Activated T-helper 1 cell treated with anti-CD3 and anti-CD28 coated beads, Interleukin-2, amount 50 U/mL, for 16 hours (primary cell): ENCODE data around the gene CDC42EP3.

Source experiments
- DNase-seq, 2 donors: peaks; one replicate each; pipeline ENCODE4 v3.0.0-alpha.2; 2020; ENCODE audit warnings: low read depth in 1 of 2, low spot score in 1 of 2

CDC42EP3 gene

DNA sequence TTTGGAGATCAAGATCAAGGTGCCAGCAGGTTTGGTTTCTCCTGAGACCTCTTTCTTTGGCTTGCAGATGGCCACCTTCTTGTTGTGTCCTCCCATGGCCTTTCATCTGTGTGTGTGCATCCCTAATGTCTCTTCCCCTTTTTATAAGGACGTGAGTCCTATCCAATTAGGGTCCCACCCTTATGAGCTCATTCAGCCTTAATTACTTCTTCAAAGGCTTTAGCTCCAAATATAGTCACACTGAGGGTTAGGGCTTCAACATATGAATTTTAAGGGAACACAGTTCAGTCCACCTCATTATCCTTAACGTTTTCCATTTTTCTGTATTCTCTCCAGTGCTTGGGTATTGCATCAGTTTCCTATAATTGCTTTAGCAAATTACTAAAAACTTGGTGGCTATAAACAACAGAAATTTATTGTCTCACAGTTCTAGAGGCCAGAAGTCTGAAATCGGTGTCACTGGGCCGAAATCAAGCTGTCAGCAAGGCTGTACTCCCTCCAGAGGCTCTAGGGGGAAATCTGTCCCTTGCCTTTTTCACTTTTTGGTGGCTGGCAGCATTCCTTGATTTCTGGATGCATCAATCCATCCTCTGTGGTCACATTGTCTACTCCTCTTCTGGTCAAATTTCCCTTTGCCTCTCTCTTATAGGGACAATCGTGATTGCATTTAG is 34.1 kb downstream of the CDC42EP3 start:
- DNase-seq: no peak

DNA sequence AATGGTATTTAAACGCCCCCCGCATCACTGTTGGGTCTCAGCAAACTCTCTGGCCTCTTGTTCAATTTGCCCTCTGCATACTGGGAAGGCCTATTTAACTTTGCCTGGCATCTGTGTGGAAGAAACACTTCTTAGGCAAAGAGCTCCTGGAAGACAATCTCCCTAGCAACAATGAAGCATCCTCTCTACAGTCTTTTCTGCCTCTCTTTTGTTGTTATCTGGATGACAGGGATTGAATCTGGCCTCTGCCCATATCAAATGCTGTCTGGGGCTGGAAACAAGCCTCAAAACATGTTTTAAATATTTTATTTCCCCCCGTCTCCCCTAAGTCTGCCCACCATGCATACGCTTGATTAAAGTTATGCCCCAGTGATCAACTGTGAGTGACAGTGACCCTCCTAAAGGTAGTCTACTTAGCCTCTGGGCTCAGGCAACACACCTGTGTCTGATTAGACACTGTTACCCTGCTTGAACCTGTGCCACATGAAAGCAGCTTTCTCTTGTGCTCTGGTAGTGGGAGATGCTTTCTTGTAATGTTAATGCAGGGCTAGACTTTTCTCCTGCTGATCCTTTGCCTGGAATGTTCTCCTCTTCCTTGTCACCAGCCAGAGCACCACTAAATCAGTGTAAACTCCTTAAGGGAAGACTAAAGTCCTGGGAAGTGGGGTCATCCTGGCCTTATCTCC is 34.9 kb downstream of the CDC42EP3 start:
- no peak for DNase-seq

DNA sequence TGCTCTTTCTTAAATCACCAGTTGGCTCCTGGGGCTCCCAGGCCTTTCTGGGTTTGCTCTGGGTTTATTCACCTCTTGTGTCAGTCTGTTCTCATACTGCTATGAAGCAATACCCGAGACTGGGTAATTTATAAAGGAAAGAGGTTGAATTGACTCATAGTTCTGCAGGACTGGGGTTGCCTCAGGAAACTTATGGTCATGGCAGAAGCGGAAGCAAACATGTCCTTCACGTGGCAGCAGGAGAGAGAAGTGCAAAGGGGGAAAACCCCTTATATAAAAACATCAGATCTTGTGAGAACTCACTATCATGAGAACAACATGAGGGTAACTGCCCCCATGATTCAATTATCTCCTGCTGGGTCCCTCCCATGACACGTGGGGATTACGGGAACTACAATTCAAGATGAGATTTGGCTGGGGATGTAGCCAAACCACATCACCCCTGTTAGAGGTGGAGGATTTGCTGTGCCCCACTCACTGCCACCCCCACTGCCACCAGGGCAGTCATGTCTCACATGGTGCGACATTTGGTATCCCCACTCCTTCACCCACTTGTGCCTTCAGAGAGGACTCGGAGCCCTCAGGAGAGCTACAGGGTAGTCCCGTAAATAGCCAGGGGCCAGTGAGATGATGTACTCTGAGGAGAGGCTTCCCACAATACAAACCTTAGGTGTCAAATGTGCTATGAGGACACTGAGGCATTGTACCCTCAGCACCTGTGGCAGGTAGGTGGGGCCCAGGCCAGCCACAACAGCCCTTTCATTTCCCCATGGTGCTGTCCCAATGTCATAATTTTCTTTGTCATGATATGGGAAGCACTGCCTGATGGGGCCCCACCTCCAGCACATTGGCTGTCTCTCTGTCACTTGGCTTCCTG is 35.7 kb downstream of the CDC42EP3 start:
- peak in 1 of 2 donors; percentile 61 for DNase-seq

DNA sequence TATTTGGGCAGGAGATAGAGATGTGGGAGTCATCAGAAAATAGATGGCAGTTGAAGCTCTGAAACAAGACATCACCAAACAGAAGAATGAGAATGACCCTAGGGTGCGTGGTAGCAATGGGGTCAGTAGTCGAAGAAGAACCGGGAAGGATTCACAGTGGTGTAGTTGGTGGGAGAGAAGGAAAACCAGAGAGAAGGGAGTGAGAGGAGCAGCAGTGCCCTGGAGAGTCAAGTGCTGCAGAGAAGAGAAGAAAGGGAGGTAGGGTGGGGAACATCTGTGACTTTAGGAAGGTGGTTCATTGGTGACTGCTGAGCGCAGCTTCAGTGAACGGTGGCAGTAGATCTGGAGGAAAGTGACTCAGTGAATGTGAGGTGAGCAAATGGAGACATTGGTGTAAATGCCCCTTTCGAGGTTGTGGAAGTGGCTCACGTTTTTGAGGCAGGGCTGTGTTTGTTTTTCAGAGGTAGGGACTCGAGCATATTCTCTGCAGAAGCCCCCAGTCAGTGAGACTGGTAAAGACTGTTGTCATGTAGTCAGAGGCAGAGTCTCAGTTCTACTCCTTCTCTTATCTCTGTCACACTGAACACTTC is 36.4 kb downstream of the CDC42EP3 start:
- no peak for DNase-seq

DNA sequence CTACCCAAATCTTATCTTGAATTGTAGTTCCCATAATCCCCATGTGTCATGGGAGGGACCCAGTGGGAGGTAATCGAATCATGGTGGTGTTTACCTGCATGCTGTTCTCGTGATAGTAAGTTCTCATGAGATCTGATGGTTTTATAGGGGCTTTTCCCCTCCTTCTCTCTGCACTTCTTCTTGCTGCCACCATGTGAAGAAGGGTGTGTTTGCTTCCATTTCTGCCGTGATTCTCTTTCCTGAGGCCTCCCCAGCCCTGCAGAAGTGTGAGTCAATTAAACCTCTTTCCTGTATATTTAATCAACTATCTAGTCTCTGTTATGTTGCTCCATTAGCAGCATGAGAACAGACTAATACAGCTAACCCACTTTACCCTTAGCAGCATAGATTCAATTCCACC is 37.6 kb downstream of the CDC42EP3 start:
- DNase-seq: no peak

DNA sequence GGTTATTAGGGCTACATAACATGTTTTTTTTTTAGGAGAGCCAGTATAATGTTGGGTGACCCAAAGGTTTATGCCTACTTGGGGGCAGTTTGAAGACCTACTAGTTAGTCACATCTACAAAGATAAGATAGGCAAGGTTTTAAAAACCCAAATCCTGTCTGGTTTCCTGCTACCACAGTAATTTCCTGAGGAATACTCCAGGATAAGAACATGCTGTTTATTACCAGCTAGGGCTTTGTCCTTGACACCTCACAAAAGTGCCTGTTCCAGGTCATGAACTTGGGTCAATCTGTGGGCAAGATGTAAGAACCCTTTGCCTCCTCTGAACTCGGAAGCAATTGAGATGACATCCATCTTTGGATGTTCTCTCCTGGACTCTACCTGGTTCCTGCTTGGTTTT is 38.2 kb downstream of the CDC42EP3 start:
- no peak for DNase-seq

DNA sequence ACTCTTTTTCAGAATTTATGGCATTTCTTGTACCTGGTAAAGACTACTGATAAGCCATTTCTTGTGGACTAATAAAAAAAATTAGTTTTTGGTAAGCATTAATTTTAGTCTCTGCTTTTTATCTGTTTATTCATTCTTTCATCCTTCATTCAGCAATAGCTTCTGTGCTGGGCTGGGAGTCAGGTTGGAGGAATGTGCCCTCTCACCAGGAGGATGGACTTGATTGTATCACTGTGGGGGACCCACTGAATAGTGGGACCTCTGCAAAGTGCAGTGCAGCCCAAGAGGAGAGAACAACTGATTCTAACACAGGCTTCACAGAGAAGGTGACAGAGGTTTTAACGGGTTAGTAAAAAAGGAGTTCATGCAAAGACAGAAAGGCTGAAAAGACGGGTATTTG is 39.1 kb downstream of the CDC42EP3 start:
- no peak for DNase-seq

- no peak for DNase-seq
Measured at GRCh38 chr2:37631698-37632097, 39.7 kb downstream of the CDC42EP3 start.

DNA sequence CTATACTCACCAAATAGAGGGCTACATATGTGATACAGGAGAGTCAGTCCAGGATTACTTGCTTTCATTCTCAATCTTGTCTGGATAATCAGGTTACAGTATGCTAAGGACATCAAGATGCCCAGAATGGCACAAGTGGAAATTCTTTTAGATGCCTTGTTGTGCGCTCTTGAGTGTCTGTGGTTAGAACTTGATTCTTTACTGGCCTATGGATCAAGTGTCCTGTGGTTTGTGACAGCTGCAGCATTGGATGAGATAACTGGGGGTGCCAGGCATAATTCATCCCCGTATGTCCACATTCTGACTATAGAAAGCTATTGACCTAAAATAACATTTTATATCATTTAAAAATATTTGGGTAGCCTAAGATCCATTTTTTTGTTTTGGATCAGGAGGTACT is 40.1 kb downstream of the CDC42EP3 start:
- no peak for DNase-seq

GRCh38 chr2:37630776-37631175 is 40.7 kb downstream of the CDC42EP3 start:
- no peak for DNase-seq

DNA sequence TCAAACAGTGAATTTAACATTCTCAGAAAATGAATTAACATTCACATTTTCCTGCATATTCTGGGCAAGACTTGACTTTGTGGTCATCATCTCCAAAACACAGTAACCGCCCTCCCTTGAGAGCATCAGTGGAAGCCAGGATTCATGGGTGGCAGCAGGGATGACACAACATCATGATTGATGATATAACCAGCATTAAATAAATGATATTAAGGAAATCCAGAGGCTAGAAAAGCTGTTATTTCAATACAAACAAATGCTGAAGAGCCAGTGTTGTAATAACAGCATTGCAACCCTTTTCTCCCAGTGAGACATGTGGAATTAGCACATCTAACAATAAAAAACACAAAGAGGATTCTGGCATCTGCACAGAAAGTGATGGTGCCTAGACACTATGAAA is 41.1 kb downstream of the CDC42EP3 start:
- no peak for DNase-seq

DNA sequence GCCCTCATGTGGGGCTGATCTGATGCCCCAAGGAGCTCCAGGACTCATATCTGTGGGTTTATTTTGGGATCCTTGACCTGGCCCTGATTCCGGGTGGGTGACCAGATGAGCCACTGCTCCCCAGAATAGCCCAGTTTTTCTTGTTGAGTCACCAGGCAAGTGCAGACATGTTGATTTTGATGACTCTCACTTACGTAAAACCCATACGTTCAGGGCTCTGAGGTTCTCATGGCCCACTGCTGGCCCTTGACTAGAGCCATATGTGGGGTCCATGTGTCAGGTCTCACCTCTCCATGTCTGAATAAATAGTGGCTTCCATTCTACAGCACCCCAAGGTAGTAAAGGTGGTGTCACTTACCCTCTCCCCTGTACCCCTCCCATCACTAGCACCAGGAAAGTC is 41.9 kb downstream of the CDC42EP3 start:
- DNase-seq: no peak

GRCh38 chr2:37627710-37628109 is 43.7 kb downstream of the CDC42EP3 start:
- no peak for DNase-seq

GRCh38 chr2:37625796-37626571 is 45.5 kb downstream of the CDC42EP3 start:
- DNase-seq: peak in 1 of 2 donors; percentile 25

DNA sequence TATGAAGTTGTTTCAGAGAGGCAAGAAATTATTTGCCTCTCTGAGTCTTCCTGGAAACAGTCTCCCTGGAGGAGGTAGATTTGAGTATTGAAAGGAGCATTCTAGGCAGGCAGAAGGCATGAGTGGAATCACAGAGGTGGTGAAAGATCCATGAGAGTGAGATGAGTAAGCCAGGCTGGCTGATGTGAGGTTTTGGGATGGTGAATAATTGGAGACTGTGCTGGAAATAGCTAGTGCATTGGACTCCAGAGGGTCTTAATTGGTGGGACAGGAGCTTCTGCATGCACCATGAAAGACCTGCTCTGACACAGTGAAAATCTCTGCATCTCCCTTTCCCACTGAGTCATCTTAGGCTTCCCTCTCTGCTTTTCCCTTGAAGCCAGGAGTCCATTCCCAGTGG is 46.3 kb downstream of the CDC42EP3 start:
- DNase-seq: no peak

- DNase-seq: no peak
Measured at GRCh38 chr2:37623971-37624900, 47.2 kb downstream of the CDC42EP3 start.

GRCh38 chr2:37623406-37623805 is 48.0 kb downstream of the CDC42EP3 start:
- DNase-seq: no peak

GRCh38 chr2:37622450-37623100 is 48.9 kb downstream of the CDC42EP3 start:
- DNase-seq: no peak

DNA sequence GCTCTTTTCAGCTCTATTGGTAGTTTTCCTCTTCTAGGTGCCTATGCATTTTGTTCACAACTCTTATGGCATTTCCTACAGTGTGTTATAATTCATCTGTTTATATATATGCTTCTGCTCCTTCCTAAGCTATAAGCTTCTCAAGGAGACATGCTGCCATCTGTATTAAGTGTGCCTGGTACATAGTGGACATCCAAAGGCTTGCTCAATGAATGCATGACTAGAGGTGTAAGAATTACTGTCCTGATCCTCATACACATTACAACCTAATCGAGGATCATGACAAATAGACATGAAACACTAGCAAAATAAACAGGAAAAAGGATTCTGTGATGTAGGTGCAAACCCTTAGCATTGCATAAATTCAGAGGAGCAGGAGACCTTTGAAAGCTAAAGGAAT is 50.2 kb downstream of the CDC42EP3 start:
- DNase-seq: no peak
